Left colon (tissue), 2 donors: ENCODE results near the gene LRRC27. TPM values are rescaled to one million over a fixed set of nuclear protein-coding genes. Genes with fewer than 3 reads are reported as not detected.

ENCODE experiments used
- ATAC-seq: fragments of 200-7000 bp; cut with Tn5 transposase; one replicate; pipeline ENCODE4 v1.9.1; 2020; ENCODE audit warnings: mild to moderate bottlenecking, moderate library complexity
- DNase-seq, 2 donors: peaks; one replicate each; pipeline ENCODE4 v3.0.0-alpha.2; 2020
- intact Hi-C, 2 donors: fragments of 100-400 bp; cut with DNase I in 1 of 2; cut with micrococcal nuclease in 1 of 2; formaldehyde crosslinking; loops; one replicate each; pipeline versions ENCODE4 v1.11.2 to v1.14.0; 2022; cut with DNase I, micrococcal nuclease
- total RNA-seq, 2 donors: library from RNA; stranded (reverse); fragmentation: NEBNext Ultra II Directional; extraction: Animal tissue kit (Norgen Biotek cat#: 25700); gene quantifications; one replicate each; pipeline ENCODE4 v1.2.1, GENCODE V29; 2021
- donor health status: DM: no; HTN: no; CAD: no.
- donor health status: DM: yes; HTN: yes; CAD: no.

Gene LRRC27
- total RNA-seq, 2 donors from 2014 or later: 6.5 to 9.2 TPM

- DNase-seq (peak in 1 of 2 donors; percentile 20), ATAC-seq (no peak)
- intact Hi-C loops: no loop called here
Observed at GRCh38 chr10:132299371-132300336, 32.3 kb upstream of the LRRC27 start.

DNA sequence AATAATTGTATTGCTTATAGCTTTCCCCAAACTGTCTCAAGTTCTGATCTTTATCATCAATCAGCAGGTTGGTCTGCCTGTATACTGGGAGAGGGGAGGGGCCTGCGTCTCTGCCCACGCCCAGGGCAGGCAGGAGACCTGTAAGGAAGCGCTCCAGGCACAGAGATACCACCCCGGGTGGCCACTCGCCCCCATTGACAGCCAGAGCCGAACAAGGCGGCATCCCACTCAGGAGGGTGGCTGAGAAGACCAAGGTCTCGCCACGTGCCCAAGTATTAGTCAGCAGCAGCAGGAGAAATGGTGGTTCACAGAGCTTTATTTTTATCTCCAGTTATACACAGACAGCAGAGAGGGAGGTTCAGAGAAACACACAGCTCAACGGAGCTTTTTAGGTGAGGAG, 31.4 kb upstream of the LRRC27 start:
- intact Hi-C loops: no loop called here
- DNase-seq (no peak), ATAC-seq (no peak)

GRCh38 chr10:132301371-132302330, 30.3 kb upstream of the LRRC27 start:
- intact Hi-C loops: no loop called here
- no peak for ATAC-seq
- no peak for DNase-seq

GRCh38 chr10:132302421-132303310, 29.3 kb upstream of the LRRC27 start:
- intact Hi-C loops: no loop called here
- DNase-seq (no peak), ATAC-seq (no peak)

GRCh38 chr10:132303361-132304115, 28.5 kb upstream of the LRRC27 start:
- intact Hi-C loops: no loop called here
- ATAC-seq (no peak), DNase-seq (no peak)

DNA sequence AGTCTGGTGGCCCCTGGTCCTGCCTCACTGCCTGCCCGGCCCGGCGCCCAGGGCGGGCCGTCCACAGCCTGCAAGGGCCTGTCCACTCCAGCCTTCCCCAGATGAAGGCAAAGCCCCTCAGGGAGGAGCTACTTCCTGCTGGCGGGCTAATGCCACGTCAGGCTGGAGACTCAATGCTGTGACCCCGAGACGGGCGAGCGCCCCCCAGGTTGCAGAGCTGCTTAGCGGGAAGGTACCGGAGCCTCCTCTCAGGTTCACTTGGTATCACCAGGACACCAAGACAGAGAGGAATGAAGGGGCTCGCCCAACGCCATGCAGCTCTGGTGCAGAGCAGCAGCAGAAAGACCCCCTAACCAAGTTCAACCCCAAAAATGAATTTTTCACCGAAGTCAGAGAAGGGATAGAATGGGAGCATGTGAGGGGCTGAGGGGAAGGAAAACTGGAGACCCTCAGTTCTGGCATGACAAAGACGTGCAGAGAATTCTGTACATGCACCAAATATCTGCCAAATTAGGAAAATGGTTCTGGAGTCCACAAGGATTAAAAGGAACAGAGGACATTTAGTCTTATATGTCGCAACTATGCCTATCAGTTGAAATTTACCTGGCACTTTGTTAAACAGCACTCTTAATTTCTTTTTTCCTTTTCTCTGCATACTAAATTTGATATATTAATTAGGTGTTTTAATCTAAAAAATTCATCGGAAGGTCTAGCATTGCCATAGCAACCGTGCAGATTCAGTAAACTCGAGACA, 27.1 kb upstream of the LRRC27 start:
- ATAC-seq (no peak), DNase-seq (no peak)
- intact Hi-C loops: no loop called here

GRCh38 chr10:132305654-132306342, 26.2 kb upstream of the LRRC27 start:
- DNase-seq (no peak), ATAC-seq (no peak)
- intact Hi-C loops: no loop called here

DNA sequence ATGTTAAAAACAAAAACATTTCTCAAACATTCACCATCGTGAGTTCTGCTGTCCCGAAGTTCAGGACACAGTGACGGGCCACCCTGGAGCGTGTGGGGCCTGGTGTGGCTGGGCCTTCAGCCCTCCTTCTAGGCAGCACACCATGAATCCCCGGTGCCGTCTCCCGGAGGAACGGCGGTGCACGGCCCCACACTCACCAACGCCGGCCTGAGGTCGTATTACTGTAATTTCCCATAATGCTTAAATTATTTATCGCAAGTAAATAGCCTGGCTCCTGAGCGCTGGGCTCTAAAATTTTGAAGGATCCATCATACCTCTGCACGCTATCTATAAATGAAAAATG, 25.7 kb upstream of the LRRC27 start:
- ATAC-seq: no peak

DNA sequence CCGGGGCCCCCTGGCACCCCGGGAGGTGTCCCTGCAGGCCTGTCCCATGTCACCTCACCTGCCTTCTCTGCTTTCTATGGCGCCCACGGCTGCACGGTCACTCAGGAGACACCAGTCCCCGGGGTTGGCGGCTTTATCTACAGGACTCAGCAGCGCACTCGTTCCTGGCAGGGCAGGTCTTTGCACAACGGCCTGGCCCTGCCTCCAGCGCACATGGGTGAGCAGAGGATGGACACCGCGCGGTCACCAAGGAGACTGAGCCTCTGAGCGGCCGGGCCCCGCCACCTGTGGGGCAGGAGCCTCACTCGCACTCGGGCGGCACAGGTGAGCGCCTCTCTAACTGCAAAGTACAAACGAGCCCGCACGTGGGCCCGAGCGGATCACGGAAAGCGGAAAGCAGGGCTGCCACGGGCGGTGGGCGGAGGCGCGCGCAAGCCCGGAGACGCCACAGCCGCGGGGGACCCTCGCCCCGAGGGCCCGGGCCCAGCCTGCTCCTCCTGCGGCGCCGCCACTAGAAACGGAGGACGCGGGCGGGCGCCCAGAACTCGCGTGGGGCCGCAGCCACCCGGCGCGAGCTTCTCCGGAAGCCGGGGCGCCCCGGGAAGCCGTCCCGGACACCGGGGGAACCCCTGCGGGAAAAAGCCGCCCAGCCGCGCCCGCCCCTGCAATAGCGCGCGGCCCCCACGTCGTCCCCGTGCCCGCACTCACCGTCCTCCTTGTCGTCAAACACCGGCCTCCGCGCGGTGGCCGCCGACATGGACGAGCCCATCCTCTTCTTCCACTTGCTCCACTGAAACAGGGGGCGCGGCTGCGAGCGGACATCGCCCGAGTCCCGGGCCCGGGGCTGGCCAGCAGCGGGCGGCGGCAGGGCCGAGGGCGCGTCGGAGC, 24.9 kb upstream of the LRRC27 start:
- DNase-seq (peak; percentile 40 to 61), ATAC-seq (peak; percentile 34)
- intact Hi-C loops: no loop called here

More for the DNA sequence above, 25.7 kb upstream of the LRRC27 start:
- no peak for DNase-seq
- intact Hi-C loops: no loop called here

- peak; percentile 94 for ATAC-seq
- DNase-seq: peak; percentile 89 to 95
- intact Hi-C loops: no loop called here
Observed at GRCh38 chr10:132307823-132308586, 24.0 kb upstream of the LRRC27 start, which contains the start of gene STK32C. Gene STK32C (minus strand): TSS chr10:132307950. CDS start chr10:132307833, 117 bp downstream.

- ATAC-seq (peak; percentile 21), DNase-seq (no peak)
- intact Hi-C loops: no loop called here
Observed at GRCh38 chr10:132308587-132309470, 23.2 kb upstream of the LRRC27 start.

- intact Hi-C loops: no loop called here
- ATAC-seq (no peak), DNase-seq (no peak)
Observed at GRCh38 chr10:132309471-132309865, 22.5 kb upstream of the LRRC27 start.

DNA sequence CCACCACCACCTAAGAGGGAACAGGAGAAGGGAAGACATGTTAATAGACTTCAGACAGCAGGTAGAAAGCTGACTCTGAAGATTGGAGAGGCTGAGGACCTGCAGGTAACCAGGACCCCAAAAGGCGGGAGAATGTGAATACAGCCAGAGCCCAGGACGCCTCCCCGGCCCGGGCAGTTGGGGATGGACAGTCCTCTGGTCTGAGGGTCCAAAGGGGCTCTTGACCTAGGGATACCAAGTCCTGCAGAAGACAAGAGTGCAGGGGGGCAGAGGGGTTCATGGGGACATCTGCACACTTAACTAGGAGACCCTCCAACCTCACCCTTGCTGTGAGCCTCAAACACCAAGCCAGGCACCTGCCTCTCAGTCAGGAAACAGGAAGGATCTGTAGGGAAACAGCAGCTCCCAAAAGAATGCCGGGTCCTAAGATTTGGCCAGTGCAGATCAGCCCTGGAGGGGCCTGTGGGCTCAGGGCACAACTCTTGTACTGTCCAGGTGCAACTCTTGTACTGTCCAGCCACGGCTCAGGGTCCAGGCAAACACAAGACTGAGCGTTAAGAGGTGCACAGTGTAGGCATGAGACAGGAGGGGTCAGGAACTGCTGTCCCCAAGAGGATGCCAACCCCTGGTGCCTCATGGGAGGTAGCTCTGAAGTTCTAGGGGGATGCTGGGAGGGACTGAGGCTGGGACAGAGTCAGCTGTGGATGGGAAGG, 22.0 kb upstream of the LRRC27 start:
- intact Hi-C loops: no loop called here
- DNase-seq (no peak), ATAC-seq (no peak)
